HepG2 (cell line): ENCODE measurements around the gene CYB5B. TPM values are rescaled to one million over a fixed set of nuclear protein-coding genes. Genes with fewer than 3 reads are reported as not detected.

ENCODE experiments used
- ATAC-seq: fragments of 200-7000 bp; cut with Tn5 transposase; 3 replicates; pipeline ENCODE4 v1.9.1; 2020; ENCODE audit warnings: mild to moderate bottlenecking, moderate library complexity
- BruUV-seq: library from RNA; stranded (reverse); fragments of 400-500 nt; replicated peaks from 2 replicates; lab custom pipeline; 2021; lab: Mats Ljungman, UMichigan
- CTCF ChIA-PET: fragments of 300-600 bp; formaldehyde crosslinking; extraction: SDS; loops from one replicate; lab custom pipeline; 2021; ENCODE audit warnings: low total read pairs, inconsistent platforms, low intra/inter-chr PET ratio; lab: Yijun Ruan, JAX
- POLR2A ChIA-PET: fragments of 350-600 bp; sonication (Branson Sonifier 250); formaldehyde crosslinking; loops from one replicate; lab custom pipeline; 2020; ENCODE audit warnings: antibody characterized with exemption, inconsistent platforms; lab: Yijun Ruan, JAX
- DNase-seq: peaks from one replicate; pipeline ENCODE4 v3.0.0-alpha.2; 2015; ENCODE audit warnings: low spot score
- FAIRE-seq: peaks from 3 replicates; lab custom pipeline; 2011; peaks lifted over from hg19 to GRCh38; lab: Jason Lieb, UNC
- H2AFZ ChIP-seq: one replicate; pipeline ENCODE4 v1.6.1; 2011; ENCODE audit warnings: low read length, inconsistent platforms
- H3K27ac ChIP-seq: fragments of 300-600 bp; 3 replicates; pipeline ENCODE4 v1.8.0; 2011; ENCODE audit warnings: mixed run types, mild to moderate bottlenecking, mixed read lengths, low read length, inconsistent platforms; ENCODE audit not compliant: insufficient read depth; ENCODE audit errors: extremely low read length
- H3K27me3 ChIP-seq, 2 experiments: fragments of 200-600 bp in 1 of 2; 2 replicates in 1 of 2; 3 replicates in 1 of 2; pipeline versions ENCODE4 v1.6.0 to v1.8.0; 2011; ENCODE audit warnings: low read length in 2 of 2, mild to moderate bottlenecking in 2 of 2, moderate library complexity in 2 of 2, inconsistent platforms in 1 of 2; ENCODE audit not compliant: insufficient read depth in 2 of 2, control insufficient read depth in 1 of 2
- H3K36me3 ChIP-seq, 2 experiments: fragments of 200-600 bp in 1 of 2; replicated peaks in 1 of 2; 2 replicates in 1 of 2; 3 replicates in 1 of 2; pipeline versions ENCODE4 v1.5.1 to v1.8.0; 2011; ENCODE audit warnings: low read length in 2 of 2, inconsistent platforms in 1 of 2; ENCODE audit not compliant: insufficient read depth in 2 of 2, control insufficient read depth in 1 of 2
- H3K4me1 ChIP-seq: 2 replicates; pipeline ENCODE4 v1.5.1; 2012; ENCODE audit warnings: low read length, inconsistent platforms; ENCODE audit not compliant: insufficient read depth
- H3K4me2 ChIP-seq: 2 replicates; pipeline ENCODE4 v1.6.0; 2011; ENCODE audit warnings: low read depth, low read length, inconsistent platforms
- H3K4me3 ChIP-seq, 3 experiments: fragments of 200-600 bp in 1 of 3; sonication (generic), shearing (Covaris generic) in 1 of 3; replicated peaks in 1 of 3; 2 replicates each; pipeline ENCODE4 v1.5.1; 2011 to 2016; ENCODE audit warnings: low read length in 3 of 3, inconsistent platforms in 2 of 3, low read depth in 2 of 3, mild to moderate bottlenecking in 2 of 3, control low read depth in 1 of 3, mixed read lengths in 1 of 3; ENCODE audit not compliant: insufficient read depth in 1 of 3
- H3K79me2 ChIP-seq: one replicate; pipeline ENCODE4 v1.6.1; 2011; ENCODE audit warnings: low read length, inconsistent platforms; ENCODE audit not compliant: insufficient read depth
- H3K9ac ChIP-seq: 2 replicates; pipeline ENCODE4 v1.6.0; 2011; ENCODE audit warnings: mild to moderate bottlenecking, low read depth, low read length, inconsistent platforms; ENCODE audit not compliant: insufficient read depth
- H3K9me3 ChIP-seq: 2 replicates; pipeline ENCODE4 v1.5.1; 2012; ENCODE audit warnings: mild to moderate bottlenecking, low read length
- H4K20me1 ChIP-seq: 2 replicates; pipeline ENCODE4 v1.6.0; 2011; ENCODE audit warnings: inconsistent platforms, mild to moderate bottlenecking, low read length, moderate library complexity; ENCODE audit not compliant: insufficient read depth
- POLR2G ChIP-seq: fragments of 200-400 bp; formaldehyde crosslinking; IDR thresholded peaks from 2 replicates; pipeline ENCODE4 v1.6.1; 2018; ENCODE audit warnings: mild to moderate bottlenecking, low read depth, low read length, moderate library complexity
- SIX4 ChIP-seq: sonication (generic); formaldehyde crosslinking; IDR thresholded peaks from 2 replicates; pipeline ENCODE4 v1.4.0; 2020; ENCODE audit warnings: missing genetic modification reagents
- SOX6 ChIP-seq, 2 experiments: fragments of 450-650 bp in 1 of 2; sonication (generic) in 1 of 2; formaldehyde crosslinking in 1 of 2; IDR thresholded peaks; 2 replicates each; pipeline versions ENCODE4 v1.4.0 to v1.6.1; 2017 to 2020; ENCODE audit warnings: antibody characterized with exemption in 1 of 2, mild to moderate bottlenecking in 1 of 2, missing genetic modification reagents in 1 of 2
- SRSF1 ChIP-seq: fragments of 200-400 bp; formaldehyde crosslinking; optimal IDR thresholded peaks from 2 replicates; pipeline ENCODE3; 2017; ENCODE audit warnings: mild to moderate bottlenecking, low read depth, low read length, moderate library complexity
- ZNF570 ChIP-seq: sonication (generic); formaldehyde crosslinking; IDR thresholded peaks from 2 replicates; pipeline ENCODE4 v1.4.0; 2020; ENCODE audit warnings: mild to moderate bottlenecking, missing genetic modification reagents, borderline replicate concordance
- ZNF674 ChIP-seq: sonication (generic); formaldehyde crosslinking; IDR thresholded peaks from 2 replicates; pipeline ENCODE4 v1.5.0; 2020; ENCODE audit warnings: low read depth, mild to moderate bottlenecking, missing genetic modification reagents
- ZNF777 ChIP-seq: sonication (generic); formaldehyde crosslinking; IDR thresholded peaks from 2 replicates; pipeline ENCODE4 v1.4.0; 2020; ENCODE audit warnings: missing genetic modification reagents
- WGBS: methylation state at CpG from one replicate; pipeline ENCODE4 v1.1.6; 2017; ENCODE audit warnings: low lambda C conversion rate; 5-methylcytosine and 5-hydroxymethylcytosine counted together
- in situ Hi-C: cut with HindIII; loops from 2 replicates; pipeline ENCODE4 v1.10.0; 2017; ENCODE audit warnings: low pct_unique_long_range_greater_than_20kb; ENCODE audit not compliant: extremely low pct_ligation_motif_present
- intact Hi-C: fragments of 100-400 bp; cut with micrococcal nuclease; formaldehyde crosslinking; loops from one replicate; pipeline ENCODE4 v1.10.0; 2022; ENCODE audit not compliant: unreplicated experiment
- polyA plus RNA-seq, 8 experiments: library from polyadenylated mRNA; depleted of rRNA in 3 of 8; stranded (reverse) in 7 of 8; unstranded in 1 of 8; fragments of >200 nt; fragmentation: Illumina TruSeq in 4 of 8; extraction: Trizol in 4 of 8; gene quantifications; 2 replicates each; pipeline versions ENCODE4 v1.2.1 to v1.2.3, GENCODE V29; 2011 to 2016; ENCODE audit warnings: low read depth in 4 of 8, missing spikeins in 1 of 8, mixed read lengths in 1 of 8; ENCODE audit not compliant: insufficient read depth in 1 of 8
- total RNA-seq, 5 experiments: library from RNA; depleted of rRNA; stranded (reverse); fragments of >200 nt; fragmentation: Illumina TruSeq; extraction: Trizol; gene quantifications; 2 replicates each; pipeline ENCODE4 v1.2.3, GENCODE V29; 2016; ENCODE audit warnings: low read depth in 1 of 5
- TF ChIP-seq, protein P1 (sequence below): sonication (generic); formaldehyde crosslinking; IDR thresholded peaks from 2 replicates; pipeline ENCODE4 v1.5.1; 2020; ENCODE audit warnings: mild to moderate bottlenecking, missing genetic modification reagents, moderate library complexity

Gene CYB5B
- total and polyA plus RNA-seq, 2 of the 13 experiments (the other 11 are each of a cell fraction or from before 2014, with no cell fraction given) = 234 to 432 TPM

DNA sequence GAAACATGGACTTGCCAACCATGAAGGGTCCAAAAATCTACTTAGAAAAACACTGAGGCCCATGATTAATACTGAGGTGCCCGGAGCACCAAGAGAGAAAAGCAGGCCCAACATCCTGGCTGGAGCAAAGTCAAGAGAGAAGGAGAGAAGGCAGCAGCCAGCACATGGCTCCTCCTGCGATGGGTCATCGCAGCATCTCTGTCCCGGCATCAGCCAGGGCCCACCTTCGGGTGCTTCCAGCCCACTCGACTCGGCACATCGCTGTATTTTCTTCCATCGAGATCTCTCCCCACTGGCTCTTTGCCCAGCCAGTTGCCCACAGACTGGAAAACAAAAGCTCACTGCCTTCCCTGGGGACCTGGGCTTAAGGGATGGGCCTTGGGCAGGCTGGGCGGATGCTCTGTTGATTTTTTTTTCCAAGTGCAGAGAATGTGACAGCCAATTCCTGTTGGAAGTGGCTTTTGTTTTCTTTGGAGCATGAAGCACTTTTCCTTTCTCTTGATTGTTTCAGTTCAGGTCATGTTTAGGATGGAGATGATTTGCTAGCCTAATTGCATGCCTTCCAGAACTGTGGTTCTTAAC lies 58.1 kb downstream of the CYB5B start:
- Histone ChIP-seq H2AFZ (no peak overlapping the region), H4K20me1 (no peaks in the 10 kb centered on the region), H3K4me2 (no peak overlapping the region), H3K9ac (no peak overlapping the region), H3K9me3 (no peaks in the 10 kb centered on the region), H3K4me1 (peaks cover 40% of the 10 kb centered on the region), H3K27me3 (no peaks in the 10 kb centered on the region), H3K27ac (no peak overlapping the region), H3K36me3 (no peaks in the 10 kb centered on the region), H3K4me3 (no peak overlapping the region), H3K79me2 (no peaks in the 10 kb centered on the region)
- intact Hi-C loops (no loop called here), in situ Hi-C loops (no loop called here)
- CTCF ChIA-PET = no interaction called here
- BruUV-seq = no TSS peak
- DNase-seq = no peak
- WGBS = 69% methylated on average over 10 of the region's 10 CpGs
- FAIRE-seq = peak; percentile 32
- TF ChIP-seq SRSF1 (no peak), ZNF674 (CRISPR knock-in tag) (no peak), SIX4 (no peak), ZNF570 (CRISPR knock-in tag) (no peak), ZNF777 (CRISPR knock-in tag) (no peak), SOX6 (IDR thresholded peaks at IDR 0.05) (no peak), SOX6 (CRISPR knock-in tag; IDR thresholded peaks at IDR 0.05) (0 out of 2 replicates have a peak, but pooled peaks have one; percentile 10), POLR2G (no peak)
- TF ChIP-seq, protein P1, sequence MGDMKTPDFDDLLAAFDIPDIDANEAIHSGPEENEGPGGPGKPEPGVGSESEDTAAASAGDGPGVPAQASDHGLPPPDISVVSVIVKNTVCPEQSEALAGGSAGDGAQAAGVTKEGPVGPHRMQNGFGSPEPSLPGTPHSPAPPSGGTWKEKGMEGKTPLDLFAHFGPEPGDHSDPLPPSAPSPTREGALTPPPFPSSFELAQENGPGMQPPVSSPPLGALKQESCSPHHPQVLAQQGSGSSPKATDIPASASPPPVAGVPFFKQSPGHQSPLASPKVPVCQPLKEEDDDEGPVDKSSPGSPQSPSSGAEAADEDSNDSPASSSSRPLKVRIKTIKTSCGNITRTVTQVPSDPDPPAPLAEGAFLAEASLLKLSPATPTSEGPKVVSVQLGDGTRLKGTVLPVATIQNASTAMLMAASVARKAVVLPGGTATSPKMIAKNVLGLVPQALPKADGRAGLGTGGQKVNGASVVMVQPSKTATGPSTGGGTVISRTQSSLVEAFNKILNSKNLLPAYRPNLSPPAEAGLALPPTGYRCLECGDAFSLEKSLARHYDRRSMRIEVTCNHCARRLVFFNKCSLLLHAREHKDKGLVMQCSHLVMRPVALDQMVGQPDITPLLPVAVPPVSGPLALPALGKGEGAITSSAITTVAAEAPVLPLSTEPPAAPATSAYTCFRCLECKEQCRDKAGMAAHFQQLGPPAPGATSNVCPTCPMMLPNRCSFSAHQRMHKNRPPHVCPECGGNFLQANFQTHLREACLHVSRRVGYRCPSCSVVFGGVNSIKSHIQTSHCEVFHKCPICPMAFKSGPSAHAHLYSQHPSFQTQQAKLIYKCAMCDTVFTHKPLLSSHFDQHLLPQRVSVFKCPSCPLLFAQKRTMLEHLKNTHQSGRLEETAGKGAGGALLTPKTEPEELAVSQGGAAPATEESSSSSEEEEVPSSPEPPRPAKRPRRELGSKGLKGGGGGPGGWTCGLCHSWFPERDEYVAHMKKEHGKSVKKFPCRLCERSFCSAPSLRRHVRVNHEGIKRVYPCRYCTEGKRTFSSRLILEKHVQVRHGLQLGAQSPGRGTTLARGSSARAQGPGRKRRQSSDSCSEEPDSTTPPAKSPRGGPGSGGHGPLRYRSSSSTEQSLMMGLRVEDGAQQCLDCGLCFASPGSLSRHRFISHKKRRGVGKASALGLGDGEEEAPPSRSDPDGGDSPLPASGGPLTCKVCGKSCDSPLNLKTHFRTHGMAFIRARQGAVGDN (CRISPR knock-in tag) = peak; percentile 19; the same call in 1 of the 2 replicates
- peak; percentile 34 for ATAC-seq
- POLR2A ChIA-PET = no interaction called here
